Activated B cell treated with CpG ODN at 0.5 μM for 24 hours (primary cell): Measurements from ENCODE around the gene ZNF582. TPM values are rescaled to one million over a fixed set of nuclear protein-coding genes. Genes with fewer than 3 reads are reported as not detected.
"Not testable (repeated sequence)": the region's sequence is repeated elsewhere in the genome, so short reads cannot be mapped to it uniquely, and the experiment has no call there.

Source experiments
- ATAC-seq: fragments of 200-7000 bp; cut with Tn5 transposase; one replicate; pipeline ENCODE4 v1.10.0; 2021; ENCODE audit warnings: low read depth, mild to moderate bottlenecking, moderate library complexity
- CTCF ChIA-PET: fragments of 350-600 bp; sonication (Branson Sonifier 250); formaldehyde crosslinking; loops from one replicate; lab custom pipeline; 2021; ENCODE audit warnings: antibody characterized with exemption; lab: Charles Lee
- POLR2A ChIA-PET: fragments of 350-600 bp; sonication (Branson Sonifier 250); formaldehyde crosslinking; loops from one replicate; lab custom pipeline; 2021; ENCODE audit warnings: antibody characterized with exemption; lab: Charles Lee
- DNase-seq: peaks from one replicate; pipeline ENCODE4 v3.0.0; 2022
- H3K27ac Mint-ChIP-seq: one replicate; pipeline ENCODE4 v1.8.0; 2020; ENCODE audit warnings: mixed read lengths
- H3K27me3 Mint-ChIP-seq: one replicate; pipeline ENCODE4 v1.8.0; 2021; ENCODE audit warnings: mixed read lengths
- H3K36me3 Mint-ChIP-seq: one replicate; pipeline ENCODE4 v1.8.0; 2021; ENCODE audit warnings: low read depth, mixed read lengths
- H3K4me1 Mint-ChIP-seq: one replicate; pipeline ENCODE4 v1.8.0; 2021; ENCODE audit warnings: mixed read lengths
- H3K4me3 Mint-ChIP-seq: one replicate; pipeline ENCODE4 v1.8.0; 2020; ENCODE audit warnings: mild to moderate bottlenecking, mixed read lengths
- H3K9me3 Mint-ChIP-seq: one replicate; pipeline ENCODE4 v1.8.0; 2020; ENCODE audit warnings: mixed read lengths
- CTCF ChIP-seq: fragments of 200-600 bp; IDR thresholded peaks from one replicate; pipeline ENCODE4 v1.8.0; 2022; ENCODE audit warnings: antibody characterized with exemption, mild to moderate bottlenecking
- intact Hi-C: fragments of 100-400 bp; cut with micrococcal nuclease; formaldehyde crosslinking; loops from one replicate; pipeline ENCODE4 v1.15.1; 2024
- total RNA-seq: library from RNA; stranded (reverse); gene quantifications from 2 replicates; pipeline ENCODE4 v1.2.3, GENCODE V29; 2022

Gene ZNF582
- total RNA-seq, 1 donor from 2014 or later = 7.4 TPM

DNA sequence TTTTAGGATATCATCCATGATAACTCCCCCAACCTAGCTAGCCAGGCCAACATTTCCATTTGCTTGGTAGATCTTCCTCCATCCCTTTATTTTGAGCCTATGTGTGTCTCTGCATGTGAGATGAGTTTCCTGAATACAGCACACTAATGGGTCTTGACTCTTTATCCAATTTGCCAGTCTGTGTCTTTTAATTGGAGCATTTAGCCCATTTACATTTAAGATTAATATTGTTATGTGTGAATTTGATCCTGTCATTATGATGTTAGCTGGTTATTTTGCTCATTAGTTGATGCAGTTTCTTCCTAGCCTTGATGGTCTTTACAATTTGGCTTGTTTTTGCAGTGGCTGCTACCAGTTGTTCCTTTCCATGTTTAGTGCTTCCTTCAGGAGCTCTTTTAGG, 58.0 kb downstream of the ZNF582 start:
- H3K9me3 Mint-ChIP-seq, POLR2A ChIA-PET, intact Hi-C loops, DNase-seq, H3K27ac Mint-ChIP-seq, H3K4me3 Mint-ChIP-seq, H3K27me3 Mint-ChIP-seq, H3K4me1 Mint-ChIP-seq, ATAC-seq, H3K36me3 Mint-ChIP-seq: not testable (repeated sequence)
- CTCF ChIA-PET = interaction anchor here (1.2 to 7.6 kb wide), 3 partner anchors 82 to 269 kb away, joined by 3 to 134 read pairs (median 6); no protein-coding TSS in a partner anchor

- CTCF ChIA-PET = interaction anchor here (0.6 to 7.6 kb wide), 26 partner anchors 9 to 701 kb away, joined by 3 to 134 read pairs (median 4); partner anchors contain the start of genes ZNF444 and ZSCAN5A
- POLR2A ChIA-PET = interaction anchor here (1.4 kb wide), 1 partner anchor 80 kb away, joined by 4 read pairs; no protein-coding TSS in a partner anchor
Observed at GRCh38 chr19:56333506-56333905, 59.8 kb downstream of the ZNF582 start.

More at GRCh38 chr19:56333506-56333905, 59.8 kb downstream of the ZNF582 start:
- intact Hi-C loops = loop anchor here (1.0 to 2.0 kb wide), 5 partner anchors 80 to 267 kb away; no protein-coding TSS in a partner anchor
- Mint-ChIP-seq H3K4me1 (no peaks in the 10 kb centered on the region), H3K36me3 (peaks cover 2% of the 10 kb centered on the region), H3K4me3 (no peak overlapping the region), H3K9me3 (peaks cover 5% of the 10 kb centered on the region), H3K27ac (no peak overlapping the region), H3K27me3 (peaks cover 3% of the 10 kb centered on the region)
- DNase-seq (no peak), ATAC-seq (peak; percentile 73)
- peak; percentile 36 for TF ChIP-seq CTCF

Other genes starting within 250 kb of the ZNF582 start
- gene GALP, start 217.5 kb downstream of the ZNF582 start, total RNA-seq = not detected in 2 replicates
- not detected in 2 replicates for gene ZSCAN5B, start 195.8 kb downstream of the ZNF582 start, total RNA-seq
- gene ZSCAN5C, start 191.3 kb downstream of the ZNF582 start, total RNA-seq = not detected in 2 replicates
- not detected in 2 replicates for gene EDDM13, start 120.8 kb downstream of the ZNF582 start, total RNA-seq
- gene ZSCAN5A, start 78.7 kb downstream of the ZNF582 start, total RNA-seq = 14.0 and 17.8 TPM in 2 replicates
- 5.7 and 6.0 TPM in 2 replicates for gene ZNF583, start 10.8 kb upstream of the ZNF582 start, total RNA-seq
- 2.0 and 2.6 TPM in 2 replicates for gene ZNF667, start 83.8 kb upstream of the ZNF582 start, total RNA-seq
- 1.8 and 2.1 TPM in 2 replicates for gene ZNF471, start 114.3 kb upstream of the ZNF582 start, total RNA-seq
- gene ZFP28, start 145.4 kb upstream of the ZNF582 start, total RNA-seq = 6.2 and 6.5 TPM in 2 replicates
- gene ZNF470, start 173.9 kb upstream of the ZNF582 start, total RNA-seq = 5.9 and 6.4 TPM in 2 replicates
- 6.3 and 6.7 TPM in 2 replicates for gene ZNF71, start 201.8 kb upstream of the ZNF582 start, total RNA-seq
- not detected in 2 replicates for gene SMIM17, start 249.6 kb upstream of the ZNF582 start, total RNA-seq